Astrocyte of the hippocampus (primary cell): ENCODE data around the gene INHBE.
"Not testable (repeated sequence)": the region's sequence is repeated elsewhere in the genome, so short reads cannot be mapped to it uniquely, and the experiment has no call there.

ENCODE experiments used
- DNase-seq: peaks from one replicate; pipeline ENCODE4 v3.0.0; 2011; ENCODE audit warnings: low read depth, low spot score

The INHBE gene

DNA sequence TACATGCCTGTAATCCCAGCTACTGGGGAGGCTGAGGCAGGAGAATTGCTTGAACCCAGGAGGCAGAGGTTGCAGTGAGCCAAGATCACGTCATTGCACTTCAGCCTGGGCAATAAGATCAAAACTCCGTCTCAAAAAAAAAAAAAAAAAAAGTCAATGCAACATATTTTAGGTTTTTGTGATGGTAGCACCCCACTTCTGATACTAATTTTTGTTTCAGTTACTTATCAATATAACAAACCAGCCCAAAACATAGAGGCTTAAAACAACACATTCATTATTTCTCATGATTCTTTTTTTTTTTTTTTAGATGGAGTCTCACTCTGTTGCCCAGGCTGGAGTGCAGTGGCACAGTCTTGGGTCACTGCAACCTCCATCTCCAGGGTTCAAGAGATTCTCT lies 13.7 kb upstream of the INHBE start:
- not testable (repeated sequence) for DNase-seq

GRCh38 chr12:57441846-57442427 lies 13.2 kb upstream of the INHBE start:
- no peak for DNase-seq

GRCh38 chr12:57444337-57444736 lies 10.8 kb upstream of the INHBE start:
- DNase-seq, result not testable (repeated sequence)

DNA sequence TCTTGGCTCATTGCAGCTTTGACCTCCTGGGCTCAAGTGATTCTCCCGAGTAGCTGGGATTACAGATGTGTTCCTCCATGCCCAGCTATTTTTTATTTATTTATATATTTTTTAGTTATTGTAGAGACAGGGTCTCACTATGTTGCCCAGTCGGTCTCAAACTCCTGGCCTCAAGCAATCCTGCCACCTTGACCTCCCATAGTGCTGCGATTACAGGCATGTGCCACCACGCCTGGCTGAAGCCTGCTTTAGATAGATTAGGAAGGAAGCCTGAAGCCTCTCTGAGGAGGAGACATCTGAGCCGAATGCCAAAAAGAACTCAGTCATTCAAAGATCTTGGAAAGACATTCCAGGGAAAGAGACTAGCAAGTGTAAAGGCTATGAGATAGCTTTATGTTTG lies 10.4 kb upstream of the INHBE start:
- no peak for DNase-seq

DNA sequence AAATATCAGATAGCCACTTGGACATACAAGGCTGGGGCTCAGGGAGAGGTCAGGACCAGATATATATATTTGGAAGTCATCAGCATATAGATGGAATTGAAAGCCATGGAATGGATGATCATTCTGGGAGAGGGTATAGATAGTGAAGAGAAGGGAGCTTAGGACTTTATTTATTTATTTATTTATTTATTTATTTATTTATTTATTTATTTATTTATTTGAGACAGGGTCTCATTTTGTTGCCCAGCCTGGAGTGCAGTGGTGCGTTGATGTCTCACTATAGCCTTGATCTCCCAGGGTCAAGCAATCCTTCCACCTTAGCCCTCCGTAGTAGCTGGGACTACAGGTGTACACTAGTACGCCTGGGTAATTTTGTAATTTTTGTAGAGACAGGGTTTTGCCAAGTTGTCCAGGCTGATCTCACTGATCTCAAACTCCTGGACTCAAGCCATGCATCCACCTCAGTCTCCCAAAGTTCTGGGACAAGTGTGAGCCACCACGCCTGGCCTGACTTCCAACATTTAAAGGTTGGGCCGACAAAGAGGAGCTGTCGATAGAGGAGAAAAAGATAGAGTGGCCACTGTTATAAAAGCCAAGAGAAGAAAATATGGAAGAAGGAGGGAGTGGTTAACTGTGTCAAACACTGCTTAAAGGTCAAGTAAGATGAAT lies 8.7 kb upstream of the INHBE start:
- no peak for DNase-seq

DNA sequence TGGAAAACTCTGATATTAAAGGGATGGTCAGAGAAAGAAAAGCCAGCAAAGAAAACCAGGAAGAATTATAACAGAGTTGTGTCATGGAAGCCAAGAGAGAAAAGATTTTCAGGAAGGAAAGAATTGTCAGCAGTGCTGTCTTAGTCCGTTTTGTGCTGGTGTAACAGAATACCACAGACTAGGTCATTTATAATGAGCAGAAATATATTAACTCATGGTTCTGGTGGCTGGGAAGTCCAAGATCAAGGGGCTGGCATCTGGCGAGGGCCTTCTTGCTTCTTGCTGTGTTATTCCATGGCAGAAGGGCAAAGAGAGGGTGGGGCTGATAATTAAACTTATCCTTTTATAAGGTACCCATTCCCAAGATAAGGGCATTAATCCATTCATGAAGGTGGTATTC lies 6.4 kb upstream of the INHBE start:
- DNase-seq, result no peak

DNA sequence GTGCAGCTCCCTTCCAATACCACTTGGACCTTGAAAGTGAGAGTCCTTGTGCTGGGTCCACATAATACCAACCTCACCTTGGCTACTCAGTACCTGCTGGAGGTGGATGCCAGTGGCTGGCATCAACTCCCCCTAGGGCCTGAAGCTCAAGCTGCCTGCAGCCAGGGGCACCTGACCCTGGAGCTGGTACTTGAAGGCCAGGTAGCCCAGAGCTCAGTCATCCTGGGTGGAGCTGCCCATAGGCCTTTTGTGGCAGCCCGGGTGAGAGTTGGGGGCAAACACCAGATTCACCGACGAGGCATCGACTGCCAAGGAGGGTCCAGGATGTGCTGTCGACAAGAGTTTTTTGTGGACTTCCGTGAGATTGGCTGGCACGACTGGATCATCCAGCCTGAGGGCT lies 5.7 kb upstream of the INHBE start:
- DNase-seq, result no peak

GRCh38 chr12:57450057-57450456 lies 5.0 kb upstream of the INHBE start:
- DNase-seq, result no peak

- DNase-seq, result no peak
Observed at GRCh38 chr12:57451233-57451778, 3.8 kb upstream of the INHBE start.

- peak; percentile 69 for DNase-seq
Observed at GRCh38 chr12:57452181-57452936, 2.7 kb upstream of the INHBE start.

GRCh38 chr12:57452937-57453509 lies 2.1 kb upstream of the INHBE start:
- DNase-seq, result peak; percentile 88

DNA sequence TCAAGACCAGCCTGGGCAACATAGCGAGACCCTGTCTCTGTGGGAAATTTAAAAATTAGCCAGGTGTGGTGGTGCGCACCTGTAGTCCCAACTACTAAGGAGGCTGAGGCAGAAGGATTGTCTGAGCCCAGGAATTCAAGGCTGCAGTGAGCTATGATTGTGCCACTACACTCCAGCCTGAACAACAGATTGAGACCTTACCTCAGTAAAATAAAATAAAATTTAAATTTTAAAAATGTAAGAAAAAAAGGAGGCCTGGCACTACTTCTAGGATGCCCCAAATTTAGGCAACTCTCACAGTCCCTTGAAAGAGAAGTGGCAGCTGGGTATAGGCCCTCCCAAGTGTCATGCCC lies 918 bp upstream of the INHBE start:
- no peak for DNase-seq

DNA sequence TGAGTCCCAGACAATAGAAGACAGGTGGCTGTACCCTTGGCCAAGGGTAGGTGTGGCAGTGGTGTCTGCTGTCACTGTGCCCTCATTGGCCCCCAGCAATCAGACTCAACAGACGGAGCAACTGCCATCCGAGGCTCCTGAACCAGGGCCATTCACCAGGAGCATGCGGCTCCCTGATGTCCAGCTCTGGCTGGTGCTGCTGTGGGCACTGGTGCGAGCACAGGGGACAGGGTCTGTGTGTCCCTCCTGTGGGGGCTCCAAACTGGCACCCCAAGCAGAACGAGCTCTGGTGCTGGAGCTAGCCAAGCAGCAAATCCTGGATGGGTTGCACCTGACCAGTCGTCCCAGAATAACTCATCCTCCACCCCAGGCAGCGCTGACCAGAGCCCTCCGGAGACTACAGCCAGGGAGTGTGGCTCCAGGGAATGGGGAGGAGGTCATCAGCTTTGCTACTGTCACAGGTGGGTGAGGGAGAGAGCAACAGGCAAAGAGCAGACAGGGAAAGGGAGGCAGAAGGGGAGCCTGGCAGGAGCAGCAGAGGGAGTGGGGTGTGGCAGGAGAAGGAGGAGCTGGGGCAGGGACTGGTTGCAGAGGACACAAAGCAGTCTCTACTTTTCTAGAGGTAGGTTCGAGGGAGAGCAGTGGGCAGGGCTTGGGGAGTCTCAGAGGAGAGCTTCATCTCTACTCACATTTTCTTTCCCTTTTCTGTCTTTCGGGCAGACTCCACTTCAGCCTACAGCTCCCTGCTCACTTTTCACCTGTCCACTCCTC lies 452 bp downstream of the INHBE start:
- no peak for DNase-seq

- peak; percentile 63 for DNase-seq
Observed at GRCh38 chr12:57456145-57456700, 1.1 kb downstream of the INHBE start.

DNA sequence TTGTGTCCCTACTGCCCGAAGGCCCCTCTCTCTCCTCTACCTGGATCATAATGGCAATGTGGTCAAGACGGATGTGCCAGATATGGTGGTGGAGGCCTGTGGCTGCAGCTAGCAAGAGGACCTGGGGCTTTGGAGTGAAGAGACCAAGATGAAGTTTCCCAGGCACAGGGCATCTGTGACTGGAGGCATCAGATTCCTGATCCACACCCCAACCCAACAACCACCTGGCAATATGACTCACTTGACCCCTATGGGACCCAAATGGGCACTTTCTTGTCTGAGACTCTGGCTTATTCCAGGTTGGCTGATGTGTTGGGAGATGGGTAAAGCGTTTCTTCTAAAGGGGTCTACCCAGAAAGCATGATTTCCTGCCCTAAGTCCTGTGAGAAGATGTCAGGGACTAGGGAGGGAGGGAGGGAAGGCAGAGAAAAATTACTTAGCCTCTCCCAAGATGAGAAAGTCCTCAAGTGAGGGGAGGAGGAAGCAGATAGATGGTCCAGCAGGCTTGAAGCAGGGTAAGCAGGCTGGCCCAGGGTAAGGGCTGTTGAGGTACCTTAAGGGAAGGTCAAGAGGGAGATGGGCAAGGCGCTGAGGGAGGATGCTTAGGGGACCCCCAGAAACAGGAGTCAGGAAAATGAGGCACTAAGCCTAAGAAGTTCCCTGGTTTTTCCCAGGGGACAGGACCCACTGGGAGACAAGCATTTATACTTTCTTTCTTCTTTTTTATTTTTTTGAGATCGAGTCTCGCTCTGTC lies 1.8 kb downstream of the INHBE start:
- DNase-seq, result no peak

DNA sequence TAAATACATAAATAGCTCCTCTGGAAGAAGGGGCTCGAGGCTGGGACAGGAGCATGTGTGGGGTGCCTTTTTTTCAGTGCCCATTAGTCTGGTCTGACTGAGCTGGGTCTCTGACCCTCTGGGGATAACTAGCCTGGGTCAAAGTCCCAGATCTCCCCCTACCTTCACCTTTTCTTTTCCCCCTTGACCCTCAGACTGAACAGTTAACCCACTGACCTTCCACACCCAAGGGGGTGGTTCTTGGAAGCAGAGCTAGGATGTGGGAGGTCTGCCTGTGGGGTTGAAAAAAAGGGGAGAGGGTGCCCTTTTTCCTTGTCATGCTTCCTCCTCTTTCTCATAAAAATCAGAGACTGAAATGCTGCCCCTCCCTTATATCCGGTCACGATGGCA lies 3.6 kb downstream of the INHBE start:
- no peak for DNase-seq

GRCh38 chr12:57459055-57459749 lies 4.1 kb downstream of the INHBE start:
- DNase-seq, result peak; percentile 98

GRCh38 chr12:57459750-57460467 lies 4.8 kb downstream of the INHBE start, which contains the start of gene GLI1:
Gene GLI1, plus strand, starts transcription at chr12:57459785. Its CDS starts 3,907 bp downstream, at chr12:57463692.
- peak; percentile 18 for DNase-seq

DNA sequence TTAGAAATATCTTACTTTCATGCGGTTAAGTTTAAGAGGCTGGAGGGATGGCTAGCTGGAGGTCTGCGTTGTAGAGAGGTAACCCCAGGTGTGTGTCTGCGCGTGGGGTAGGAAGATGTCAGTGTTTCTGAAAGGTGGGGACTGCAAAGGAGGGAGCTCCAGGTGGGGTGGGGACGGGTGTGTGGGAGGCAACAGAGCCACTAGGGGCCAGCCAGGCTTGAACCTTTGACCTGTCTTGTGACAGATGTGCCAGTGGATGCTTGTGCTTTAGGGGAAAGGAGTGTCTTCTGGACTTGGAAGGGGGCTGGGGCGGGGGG lies 5.3 kb downstream of the INHBE start:
- DNase-seq, result no peak
